Measurements from ENCODE around the gene FHDC1.
A peak's percentile ranks its signal among the peaks of the same experiment; 100 is the strongest.

FHDC1 gene

GRCh38 chr4:152956650-152957436 lies 20.7 kb downstream of the FHDC1 start:
- H3K4me3 ChIP-seq (ENCODE audit: low read depth, low read length) = no peak overlapping the region
- H3K27ac ChIP-seq = no peak overlapping the region; the same call in 1 of the 2 replicates
- no peak for TF ChIP-seq CTCF (IDR thresholded peaks at IDR 0.05; ENCODE audit: low read depth, low read length)
- peaks cover 58% of the 10 kb centered on the region for H3K36me3 ChIP-seq
- no peaks in the 10 kb centered on the region for H3K9me3 ChIP-seq (ENCODE audit: severe bottlenecking)
- H3K27me3 ChIP-seq (ENCODE audit: insufficient read depth, low read depth, severe bottlenecking) = no peaks in the 10 kb centered on the region
- DNase-seq = no peak

- no peak overlapping the region; the same call in 1 of the 2 replicates for H3K27ac ChIP-seq
- no peaks in the 10 kb centered on the region for H3K27me3 ChIP-seq (ENCODE audit: insufficient read depth, low read depth, severe bottlenecking)
- 0 out of 2 replicates have a peak, but pooled peaks have one; percentile 11 for TF ChIP-seq CTCF (IDR thresholded peaks at IDR 0.05; ENCODE audit: low read depth, low read length)
- no peak overlapping the region for H3K4me3 ChIP-seq (ENCODE audit: low read depth, low read length)
- DNase-seq = no peak
- no peaks in the 10 kb centered on the region for H3K9me3 ChIP-seq (ENCODE audit: severe bottlenecking)
- H3K36me3 ChIP-seq = peaks cover 60% of the 10 kb centered on the region
These were observed 21.5 kb downstream of the FHDC1 start for GRCh38 chr4:152957437-152958171.

GRCh38 chr4:152959080-152959479 lies 23.0 kb downstream of the FHDC1 start:
- no peak overlapping the region for H3K27ac ChIP-seq
- no peaks in the 10 kb centered on the region for H3K9me3 ChIP-seq (ENCODE audit: severe bottlenecking)
- H3K36me3 ChIP-seq = peaks cover 61% of the 10 kb centered on the region
- no peak overlapping the region for H3K4me3 ChIP-seq (ENCODE audit: low read depth, low read length)
- no peak for DNase-seq
- TF ChIP-seq CTCF (IDR thresholded peaks at IDR 0.05; ENCODE audit: low read depth, low read length) = no peak
- no peaks in the 10 kb centered on the region for H3K27me3 ChIP-seq (ENCODE audit: insufficient read depth, low read depth, severe bottlenecking)

DNA sequence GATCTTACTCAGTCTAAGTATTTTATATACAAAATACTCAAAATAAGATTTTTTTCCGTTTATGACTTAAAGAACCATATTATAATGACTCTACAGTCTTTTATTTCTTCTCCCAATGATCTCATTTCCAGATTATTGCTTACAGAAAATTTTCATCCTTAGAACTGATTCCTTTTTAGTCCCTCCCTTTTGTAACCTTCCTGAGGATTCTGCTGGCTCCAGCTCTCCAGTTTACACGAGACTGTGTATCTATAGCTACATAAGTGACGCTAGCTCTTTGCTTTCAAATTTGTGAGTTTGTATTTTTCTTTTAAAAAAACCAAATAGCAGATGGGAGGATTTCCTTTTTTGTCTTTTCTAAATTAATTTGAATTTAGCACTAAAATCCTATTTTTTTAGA lies 24.0 kb downstream of the FHDC1 start:
- no peak for DNase-seq
- H3K36me3 ChIP-seq = peaks cover 61% of the 10 kb centered on the region
- H3K27me3 ChIP-seq (ENCODE audit: insufficient read depth, low read depth, severe bottlenecking) = no peaks in the 10 kb centered on the region
- H3K27ac ChIP-seq = no peak overlapping the region
- no peaks in the 10 kb centered on the region for H3K9me3 ChIP-seq (ENCODE audit: severe bottlenecking)
- no peak for TF ChIP-seq CTCF (IDR thresholded peaks at IDR 0.05; ENCODE audit: low read depth, low read length)
- H3K4me3 ChIP-seq (ENCODE audit: low read depth, low read length) = no peak overlapping the region

DNA sequence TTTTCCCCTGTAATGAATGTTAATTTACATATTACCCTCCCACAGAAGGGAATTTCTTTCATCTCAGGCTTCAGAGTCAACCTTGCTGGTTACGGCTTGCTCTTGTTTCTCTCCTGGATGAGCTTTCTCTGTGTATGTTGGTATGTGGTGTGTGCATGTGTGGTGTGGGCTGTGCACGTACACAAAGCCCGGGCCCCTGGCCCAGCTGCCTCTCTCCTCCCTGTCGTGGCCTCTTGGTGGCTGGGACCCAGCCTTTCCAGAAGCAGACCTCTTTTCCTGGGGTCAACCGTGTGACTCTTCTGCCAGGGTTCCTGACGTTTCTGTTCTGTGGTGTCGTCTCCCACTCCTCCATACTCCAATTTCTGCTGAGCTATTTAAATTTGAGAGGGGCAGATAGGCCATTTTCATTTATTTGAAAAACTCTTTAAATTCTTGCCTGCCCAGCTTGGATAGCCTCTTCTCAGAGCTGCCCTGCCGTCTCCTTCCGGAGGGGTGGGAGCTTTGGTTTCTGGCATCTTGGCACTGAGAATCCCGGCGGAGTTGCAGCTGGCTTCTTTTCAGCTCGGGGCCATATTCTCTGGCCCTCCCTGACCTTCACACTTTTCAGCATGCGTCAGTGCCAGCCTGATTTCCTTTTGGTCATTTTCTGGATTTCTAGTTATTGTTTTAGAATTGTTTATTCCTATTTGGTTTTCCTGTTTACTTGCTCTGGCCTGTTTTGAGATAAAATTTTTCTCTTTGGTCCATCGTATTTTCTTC lies 25.1 kb downstream of the FHDC1 start:
- Histone ChIP-seq H3K36me3 (peaks cover 66% of the 10 kb centered on the region), H3K27me3 (ENCODE audit: insufficient read depth, low read depth, severe bottlenecking) (no peaks in the 10 kb centered on the region), H3K4me3 (ENCODE audit: low read depth, low read length) (no peak overlapping the region), H3K27ac (no peak overlapping the region), H3K9me3 (ENCODE audit: severe bottlenecking) (no peaks in the 10 kb centered on the region)
- no peak for DNase-seq
- TF ChIP-seq CTCF (IDR thresholded peaks at IDR 0.05; ENCODE audit: low read depth, low read length) = no peak

Measured in WERI-Rb-1 (cell line).